Measurements from ENCODE around the gene GPX7. TPM values are rescaled to one million over a fixed set of nuclear protein-coding genes. Genes with fewer than 3 reads are reported as not detected.

The GPX7 gene
- total RNA-seq, 1 donor from 2014 or later = 57.7 TPM

DNA sequence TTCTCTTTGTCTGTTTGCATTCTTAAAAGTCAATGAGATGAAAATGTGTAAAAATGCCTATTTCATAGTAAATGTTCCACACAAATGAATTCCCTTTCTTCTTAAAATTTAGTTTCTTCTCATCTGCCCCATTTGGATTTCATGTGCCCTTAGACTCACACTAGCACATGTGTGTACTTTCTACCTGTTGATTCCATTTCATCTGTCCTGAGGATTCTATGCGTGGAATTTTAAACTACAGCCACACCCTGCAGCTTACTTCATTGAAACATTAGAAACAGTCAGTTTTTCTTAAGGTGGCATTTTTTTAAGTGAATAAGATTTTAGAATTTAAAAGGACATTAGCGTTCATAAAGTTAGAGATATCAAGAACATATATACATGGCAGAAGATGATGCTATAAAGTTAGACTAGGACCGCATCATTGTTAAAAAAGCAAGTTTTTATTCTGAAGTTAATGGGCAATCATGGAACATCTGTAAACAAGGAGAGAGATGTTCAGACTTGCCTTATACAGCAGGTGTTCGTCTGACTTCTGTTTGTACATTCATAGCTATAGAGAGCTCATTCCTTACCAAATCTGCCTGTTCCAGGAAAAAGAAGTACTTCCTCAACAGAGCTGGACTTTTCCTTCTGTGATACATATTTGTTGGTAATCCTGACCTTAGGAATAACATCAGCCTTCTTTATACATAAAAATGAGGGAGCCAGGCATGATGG is 45.4 kb upstream of the GPX7 start:
- no peak overlapping the region for H3K4me3 Mint-ChIP-seq
- DNase-seq (ENCODE audit: low spot score in 2 of 2, unreplicated experiment in 2 of 2) = no peak
- peaks cover 21% of the 10 kb centered on the region for H3K4me1 Mint-ChIP-seq
- H3K9me3 Mint-ChIP-seq = peaks cover 6% of the 10 kb centered on the region
- TF ChIP-seq, protein P1, sequence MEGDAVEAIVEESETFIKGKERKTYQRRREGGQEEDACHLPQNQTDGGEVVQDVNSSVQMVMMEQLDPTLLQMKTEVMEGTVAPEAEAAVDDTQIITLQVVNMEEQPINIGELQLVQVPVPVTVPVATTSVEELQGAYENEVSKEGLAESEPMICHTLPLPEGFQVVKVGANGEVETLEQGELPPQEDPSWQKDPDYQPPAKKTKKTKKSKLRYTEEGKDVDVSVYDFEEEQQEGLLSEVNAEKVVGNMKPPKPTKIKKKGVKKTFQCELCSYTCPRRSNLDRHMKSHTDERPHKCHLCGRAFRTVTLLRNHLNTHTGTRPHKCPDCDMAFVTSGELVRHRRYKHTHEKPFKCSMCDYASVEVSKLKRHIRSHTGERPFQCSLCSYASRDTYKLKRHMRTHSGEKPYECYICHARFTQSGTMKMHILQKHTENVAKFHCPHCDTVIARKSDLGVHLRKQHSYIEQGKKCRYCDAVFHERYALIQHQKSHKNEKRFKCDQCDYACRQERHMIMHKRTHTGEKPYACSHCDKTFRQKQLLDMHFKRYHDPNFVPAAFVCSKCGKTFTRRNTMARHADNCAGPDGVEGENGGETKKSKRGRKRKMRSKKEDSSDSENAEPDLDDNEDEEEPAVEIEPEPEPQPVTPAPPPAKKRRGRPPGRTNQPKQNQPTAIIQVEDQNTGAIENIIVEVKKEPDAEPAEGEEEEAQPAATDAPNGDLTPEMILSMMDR (IDR thresholded peaks at IDR 0.05; ENCODE audit: unreplicated experiment) = no peak
- no peaks in the 10 kb centered on the region for H3K27me3 Mint-ChIP-seq (ENCODE audit: low read depth)
- peak overlapping the region; percentile 11 for H3K27ac Mint-ChIP-seq
- peaks cover 6% of the 10 kb centered on the region for H3K36me3 Mint-ChIP-seq

DNA sequence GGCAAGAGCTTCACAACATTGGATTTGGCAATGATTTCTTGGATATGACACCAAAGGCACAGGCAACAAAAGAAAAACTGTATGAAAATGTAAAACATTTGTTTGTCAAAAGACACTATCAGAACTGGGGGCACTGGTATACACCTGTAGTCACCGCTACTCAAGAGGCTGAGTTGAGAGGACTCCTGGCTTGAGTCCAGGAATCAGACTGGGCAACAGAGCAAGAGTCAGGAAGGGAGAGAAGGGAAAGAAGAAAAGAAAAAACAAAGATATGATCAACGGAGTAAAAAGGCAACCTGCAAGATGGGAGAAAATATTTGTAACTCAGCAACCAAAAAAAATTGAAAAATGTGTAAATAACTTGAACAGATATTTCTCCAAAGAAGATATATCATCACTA is 43.2 kb upstream of the GPX7 start:
- DNase-seq (ENCODE audit: low spot score in 2 of 2, unreplicated experiment in 2 of 2) = no peak
- no peaks in the 10 kb centered on the region for H3K27me3 Mint-ChIP-seq (ENCODE audit: low read depth)
- H3K36me3 Mint-ChIP-seq = peaks cover 6% of the 10 kb centered on the region
- H3K4me1 Mint-ChIP-seq = peaks cover 19% of the 10 kb centered on the region
- TF ChIP-seq, protein P1 (IDR thresholded peaks at IDR 0.05; ENCODE audit: unreplicated experiment) = no peak
- H3K27ac Mint-ChIP-seq = no peak overlapping the region
- H3K4me3 Mint-ChIP-seq = no peak overlapping the region
- peaks cover 6% of the 10 kb centered on the region for H3K9me3 Mint-ChIP-seq

DNA sequence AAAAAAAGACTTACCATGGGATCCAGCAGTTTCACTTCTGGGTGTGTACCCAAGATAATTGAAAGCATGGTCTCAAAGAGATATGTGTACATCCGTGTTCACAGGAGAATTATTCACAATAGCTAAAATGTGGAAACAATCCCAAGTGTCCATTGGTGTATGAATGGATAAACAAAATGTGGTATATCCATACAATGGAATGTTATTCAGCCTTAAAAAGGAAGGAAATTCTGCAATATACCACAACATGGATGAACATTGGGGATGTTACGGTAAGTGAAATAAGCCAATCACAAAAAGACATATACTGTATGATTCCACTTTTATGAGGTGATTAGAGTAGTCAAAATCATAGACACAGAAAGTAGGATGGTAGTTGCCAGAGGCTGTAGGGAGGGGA is 42.3 kb upstream of the GPX7 start:
- H3K27ac Mint-ChIP-seq = no peak overlapping the region
- no peak for DNase-seq (ENCODE audit: low spot score in 2 of 2, unreplicated experiment in 2 of 2)
- peaks cover 6% of the 10 kb centered on the region for H3K9me3 Mint-ChIP-seq
- H3K4me1 Mint-ChIP-seq = peaks cover 11% of the 10 kb centered on the region
- H3K27me3 Mint-ChIP-seq (ENCODE audit: low read depth) = no peaks in the 10 kb centered on the region
- H3K36me3 Mint-ChIP-seq = peaks cover 6% of the 10 kb centered on the region
- TF ChIP-seq, protein P1 (IDR thresholded peaks at IDR 0.05; ENCODE audit: unreplicated experiment) = no peak
- no peak overlapping the region for H3K4me3 Mint-ChIP-seq

DNA sequence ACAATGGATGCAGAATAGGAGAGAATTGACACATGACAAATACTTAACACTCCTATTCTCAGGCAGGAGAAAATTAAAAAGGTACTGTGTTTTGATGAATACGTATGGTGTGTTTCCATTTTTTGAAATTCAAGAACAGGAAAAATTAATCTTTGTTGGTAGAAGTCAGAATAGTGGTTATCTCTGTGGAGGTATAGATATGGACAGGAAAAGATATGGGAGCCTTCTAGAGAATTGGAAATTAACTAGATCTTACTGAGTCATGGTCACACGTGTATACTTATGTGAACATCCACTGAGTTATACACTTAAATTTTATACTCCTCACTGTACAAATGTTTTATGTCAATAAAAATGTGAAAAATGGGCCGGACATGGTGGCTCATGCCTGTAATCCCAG is 39.4 kb upstream of the GPX7 start:
- DNase-seq (ENCODE audit: low spot score in 2 of 2, unreplicated experiment in 2 of 2) = no peak
- TF ChIP-seq, protein P1 (IDR thresholded peaks at IDR 0.05; ENCODE audit: unreplicated experiment) = no peak
- H3K36me3 Mint-ChIP-seq = peaks cover 6% of the 10 kb centered on the region
- H3K27ac Mint-ChIP-seq = no peak overlapping the region
- peaks cover 4% of the 10 kb centered on the region for H3K4me1 Mint-ChIP-seq
- no peaks in the 10 kb centered on the region for H3K27me3 Mint-ChIP-seq (ENCODE audit: low read depth)
- H3K9me3 Mint-ChIP-seq = peaks cover 6% of the 10 kb centered on the region
- H3K4me3 Mint-ChIP-seq = no peak overlapping the region

DNA sequence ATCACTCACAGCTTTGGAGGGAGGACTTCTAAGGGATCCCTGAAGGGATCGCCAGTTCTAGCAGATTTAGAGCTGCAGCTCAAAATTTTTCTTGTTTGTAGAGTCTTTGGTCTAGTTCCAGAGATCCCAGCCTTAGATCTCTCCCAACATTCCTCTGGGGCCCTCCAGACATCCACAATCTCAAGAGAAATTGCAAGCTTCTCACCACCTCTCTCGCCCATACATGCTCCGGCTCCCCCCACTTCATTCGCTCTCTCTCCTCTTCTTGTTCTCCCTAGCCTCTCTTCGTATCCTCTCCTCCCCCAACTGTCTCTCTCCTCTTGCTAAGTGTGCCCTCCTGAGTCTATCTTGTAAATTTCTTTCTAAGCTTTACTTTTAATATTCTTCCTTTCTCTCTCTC is 34.2 kb upstream of the GPX7 start:
- peak overlapping the region; percentile 86 for H3K27ac Mint-ChIP-seq
- no peaks in the 10 kb centered on the region for H3K27me3 Mint-ChIP-seq (ENCODE audit: low read depth)
- H3K36me3 Mint-ChIP-seq = no peaks in the 10 kb centered on the region
- peak overlapping the region; percentile 31 for H3K4me3 Mint-ChIP-seq
- H3K9me3 Mint-ChIP-seq = no peaks in the 10 kb centered on the region
- TF ChIP-seq, protein P1 (IDR thresholded peaks at IDR 0.05; ENCODE audit: unreplicated experiment) = no peak
- H3K4me1 Mint-ChIP-seq = peaks cover 20% of the 10 kb centered on the region
- DNase-seq (ENCODE audit: low spot score in 2 of 2, unreplicated experiment in 2 of 2) = no peak
